ENCODE measurements around the gene SLC35E4.

Gene SLC35E4

DNA sequence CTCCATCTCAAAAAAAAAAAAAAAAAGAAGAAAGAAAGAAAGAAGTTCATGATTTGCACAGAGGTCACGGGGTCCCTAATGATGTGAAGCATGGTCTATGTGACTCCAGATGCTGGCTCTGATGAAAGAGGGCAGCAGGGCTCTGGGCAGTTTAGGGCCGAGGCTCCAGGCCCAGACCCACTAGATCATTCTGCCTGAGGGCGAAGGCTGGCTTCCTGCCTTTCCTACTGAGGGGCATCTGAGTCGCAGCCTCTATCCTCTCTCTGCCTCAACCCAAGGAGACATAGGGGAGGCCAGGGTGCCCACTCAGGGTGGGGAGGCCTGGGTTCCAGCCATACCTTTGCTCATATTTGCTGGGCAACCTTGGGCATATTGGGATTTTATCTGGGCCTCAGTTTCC, 4.8 kb downstream of the SLC35E4 start:
- no peak overlapping the region for H3K4me3 ChIP-seq (ENCODE audit: control insufficient read depth, low read depth, low read length)
- no peak for DNase-seq (ENCODE audit: low read depth)
- TF ChIP-seq, protein P1, sequence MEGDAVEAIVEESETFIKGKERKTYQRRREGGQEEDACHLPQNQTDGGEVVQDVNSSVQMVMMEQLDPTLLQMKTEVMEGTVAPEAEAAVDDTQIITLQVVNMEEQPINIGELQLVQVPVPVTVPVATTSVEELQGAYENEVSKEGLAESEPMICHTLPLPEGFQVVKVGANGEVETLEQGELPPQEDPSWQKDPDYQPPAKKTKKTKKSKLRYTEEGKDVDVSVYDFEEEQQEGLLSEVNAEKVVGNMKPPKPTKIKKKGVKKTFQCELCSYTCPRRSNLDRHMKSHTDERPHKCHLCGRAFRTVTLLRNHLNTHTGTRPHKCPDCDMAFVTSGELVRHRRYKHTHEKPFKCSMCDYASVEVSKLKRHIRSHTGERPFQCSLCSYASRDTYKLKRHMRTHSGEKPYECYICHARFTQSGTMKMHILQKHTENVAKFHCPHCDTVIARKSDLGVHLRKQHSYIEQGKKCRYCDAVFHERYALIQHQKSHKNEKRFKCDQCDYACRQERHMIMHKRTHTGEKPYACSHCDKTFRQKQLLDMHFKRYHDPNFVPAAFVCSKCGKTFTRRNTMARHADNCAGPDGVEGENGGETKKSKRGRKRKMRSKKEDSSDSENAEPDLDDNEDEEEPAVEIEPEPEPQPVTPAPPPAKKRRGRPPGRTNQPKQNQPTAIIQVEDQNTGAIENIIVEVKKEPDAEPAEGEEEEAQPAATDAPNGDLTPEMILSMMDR (conservative IDR thresholded peaks at IDR 0.05; ENCODE audit: control insufficient read depth, insufficient read depth, low read depth, low read length), result no peak

DNA sequence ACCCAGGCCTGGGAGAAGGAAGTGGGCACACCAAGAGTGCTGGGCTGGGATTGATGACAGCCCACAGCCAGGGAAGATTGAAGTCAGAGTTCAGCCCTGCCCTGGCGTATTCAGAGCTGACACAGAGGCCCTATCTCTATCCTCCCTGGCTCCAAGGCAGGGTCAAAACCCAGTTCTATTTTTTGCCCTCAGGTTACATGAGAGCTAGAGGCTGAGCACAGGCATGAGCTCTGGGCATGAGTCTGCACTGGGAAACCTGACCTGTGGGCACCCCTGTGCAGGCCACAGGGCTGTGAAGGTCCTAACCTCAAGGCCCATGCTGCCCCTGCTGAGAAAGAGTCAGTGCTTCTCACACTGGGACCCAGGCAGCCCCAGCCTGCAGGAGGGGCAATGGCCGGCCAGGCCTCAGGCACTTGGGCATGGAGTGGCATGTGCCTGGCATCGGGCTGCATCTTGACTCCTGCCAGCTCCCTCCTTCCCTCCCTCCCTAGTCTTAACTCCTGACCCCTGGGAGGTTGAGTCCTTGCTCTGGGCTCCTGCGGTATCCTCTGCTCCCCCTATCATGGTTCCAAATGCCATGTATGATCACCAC, 5.4 kb downstream of the SLC35E4 start:
- TF ChIP-seq, protein P1 (conservative IDR thresholded peaks at IDR 0.05; ENCODE audit: control insufficient read depth, insufficient read depth, low read depth, low read length), result no peak
- DNase-seq (ENCODE audit: low read depth), result no peak
- H3K4me3 ChIP-seq (ENCODE audit: control insufficient read depth, low read depth, low read length), result no peak overlapping the region

DNA sequence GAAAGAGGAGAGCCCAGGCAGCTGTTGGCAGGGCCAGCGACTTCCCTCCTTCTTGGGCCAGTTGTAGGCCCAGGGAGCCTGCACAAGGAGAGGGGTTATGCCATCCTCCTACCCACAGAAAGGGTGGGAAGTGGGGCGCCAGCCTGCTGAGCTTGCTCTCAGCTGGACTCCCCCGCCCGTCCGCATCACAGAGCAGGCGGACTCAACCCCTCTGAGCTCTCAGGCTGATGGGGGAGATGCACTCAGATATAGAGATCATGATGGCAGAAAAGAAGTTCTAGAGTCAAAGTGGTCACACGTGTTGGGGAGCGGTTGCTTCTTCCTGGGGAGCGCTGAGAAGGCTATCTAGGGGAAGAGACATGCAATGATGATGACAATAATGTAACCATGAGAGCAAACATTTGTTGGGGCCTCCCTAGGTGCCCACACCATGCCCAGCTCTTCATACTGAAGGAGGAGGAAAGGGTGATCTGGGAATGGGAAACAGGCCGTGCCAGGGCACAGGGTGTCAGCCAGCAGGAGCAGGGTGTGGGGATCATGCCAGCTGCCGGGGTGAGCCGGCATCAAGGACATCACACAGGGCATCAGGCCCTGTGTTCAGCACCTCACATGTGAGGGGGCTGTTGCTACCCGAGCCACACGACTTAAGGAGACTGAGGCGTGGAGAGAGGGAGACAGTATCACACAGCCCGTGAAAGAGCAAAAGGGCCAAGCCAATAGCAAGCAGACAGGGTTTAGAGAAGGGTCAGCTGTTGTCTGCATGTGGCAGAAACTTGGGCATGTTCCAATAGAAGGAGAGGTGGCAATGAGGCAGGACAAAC, 7.7 kb downstream of the SLC35E4 start:
- DNase-seq (ENCODE audit: low read depth), result no peak
- TF ChIP-seq, protein P1 (conservative IDR thresholded peaks at IDR 0.05; ENCODE audit: control insufficient read depth, insufficient read depth, low read depth, low read length), result no peak
- no peak overlapping the region for H3K4me3 ChIP-seq (ENCODE audit: control insufficient read depth, low read depth, low read length)

DNA sequence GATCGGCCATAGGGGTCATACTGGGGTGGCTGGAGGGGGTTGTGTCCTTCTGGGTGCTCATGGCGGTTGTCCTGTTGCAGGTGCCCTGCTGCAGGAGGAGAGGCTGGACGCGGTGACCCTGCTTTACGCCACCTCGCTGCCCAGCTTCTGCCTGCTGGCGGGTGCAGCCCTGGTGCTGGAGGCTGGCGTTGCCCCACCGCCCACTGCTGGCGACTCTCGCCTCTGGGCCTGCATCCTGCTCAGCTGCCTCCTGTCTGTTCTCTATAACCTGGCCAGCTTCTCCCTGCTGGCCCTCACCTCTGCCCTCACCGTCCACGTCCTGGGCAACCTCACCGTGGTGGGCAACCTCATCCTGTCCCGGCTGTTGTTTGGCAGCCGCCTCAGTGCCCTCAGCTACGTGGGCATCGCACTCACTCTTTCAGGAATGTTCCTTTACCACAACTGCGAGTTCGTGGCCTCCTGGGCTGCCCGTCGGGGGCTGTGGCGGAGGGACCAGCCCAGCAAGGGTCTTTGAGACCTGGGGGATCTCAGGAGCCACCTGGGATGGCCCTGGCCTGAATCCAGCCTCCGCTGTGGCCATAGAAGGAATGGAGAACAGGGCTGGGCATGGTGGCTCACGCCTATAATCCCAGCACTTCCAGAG, 11.1 kb downstream of the SLC35E4 start:
- no peak overlapping the region for H3K4me3 ChIP-seq (ENCODE audit: control insufficient read depth, low read depth, low read length)
- TF ChIP-seq, protein P1 (conservative IDR thresholded peaks at IDR 0.05; ENCODE audit: control insufficient read depth, insufficient read depth, low read depth, low read length), result no peak
- DNase-seq (ENCODE audit: low read depth), result no peak

DNA sequence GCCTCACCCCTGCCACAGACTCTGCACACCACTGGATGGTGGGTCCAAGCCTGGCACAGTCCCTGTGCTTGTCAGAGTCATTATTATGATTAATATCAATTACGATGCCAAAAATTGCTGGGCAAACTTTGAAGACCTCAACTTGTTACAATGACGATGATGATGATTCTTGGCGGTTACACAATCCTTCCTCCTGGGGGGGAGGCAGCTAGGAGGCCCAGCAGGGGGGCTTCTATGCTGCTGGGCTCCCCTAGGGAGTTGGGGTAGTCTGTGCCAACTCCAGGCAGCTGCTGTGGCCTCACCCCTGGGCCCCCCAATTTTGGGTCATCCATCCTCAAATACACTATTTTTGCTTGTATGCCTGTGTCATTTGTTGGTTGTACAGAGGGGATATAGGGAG, 12.0 kb downstream of the SLC35E4 start:
- TF ChIP-seq, protein P1 (conservative IDR thresholded peaks at IDR 0.05; ENCODE audit: control insufficient read depth, insufficient read depth, low read depth, low read length), result no peak
- no peak for DNase-seq (ENCODE audit: low read depth)

DNA sequence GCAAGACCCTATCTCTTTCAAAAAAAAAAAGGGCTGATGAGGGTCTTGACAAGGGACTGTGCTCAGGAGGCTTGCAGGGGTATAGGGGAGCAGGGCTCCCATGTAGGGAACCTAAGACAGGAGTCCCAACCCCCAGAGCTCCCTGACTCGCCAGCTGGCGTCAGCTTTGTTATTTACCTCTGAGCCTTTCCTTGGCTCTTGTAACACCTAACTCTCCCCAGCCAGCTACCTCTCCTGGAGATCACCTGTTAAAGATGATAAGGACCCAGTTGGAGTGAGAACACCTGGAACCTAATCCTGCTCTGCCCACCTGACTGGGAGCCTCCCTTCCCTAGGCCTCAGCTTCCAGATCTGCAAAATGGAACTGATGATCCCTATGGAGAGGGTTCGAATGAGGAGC, 13.2 kb downstream of the SLC35E4 start:
- DNase-seq (ENCODE audit: low read depth), result no peak
- H3K4me3 ChIP-seq (ENCODE audit: control insufficient read depth, low read depth, low read length), result no peak overlapping the region
- TF ChIP-seq, protein P1 (conservative IDR thresholded peaks at IDR 0.05; ENCODE audit: control insufficient read depth, insufficient read depth, low read depth, low read length), result no peak

More for the DNA sequence above, 12.0 kb downstream of the SLC35E4 start:
- no peak overlapping the region for H3K4me3 ChIP-seq (ENCODE audit: control insufficient read depth, low read depth, low read length)

Data from fibroblast of mammary gland (primary cell).